ENCODE measurements around the gene GBX1. TPM values are rescaled to one million over a fixed set of nuclear protein-coding genes. Genes with fewer than 3 reads are reported as not detected.

The GBX1 gene
- total RNA-seq, 4 donors from 2014 or later = not detected

GRCh38 chr7:151210087-151210854 lies 42.8 kb upstream of the GBX1 start, which contains the start of gene H2BK1:
Gene H2BK1 (minus strand): TSS chr7:151210488. CDS start chr7:151210318, 170 bp downstream.
- Histone ChIP-seq H3K4me1 (no peaks in the 10 kb centered on the region), H3K27me3 (peaks cover 3% of the 10 kb centered on the region), H3K9me3 (no peaks in the 10 kb centered on the region), H3K27ac (no peak within 1 kb of the TSS), H3K4me3 (no peak within 1 kb of the TSS), H3K36me3 (peaks cover 29% of the 10 kb centered on the region)
- 81% methylated on average over 17 of the region's 17 CpGs for WGBS
- DNase-seq (ENCODE audit: low spot score in 2 of 2) = no peak
- TF ChIP-seq EP300 (IDR thresholded peaks at IDR 0.05) = no peak
- no peak for TF ChIP-seq CTCF (IDR thresholded peaks at IDR 0.05)
- TF ChIP-seq POLR2AphosphoS5 (IDR thresholded peaks at IDR 0.05) = no peak
- no peak for TF ChIP-seq POLR2A (IDR thresholded peaks at IDR 0.05)

- DNase-seq (ENCODE audit: low spot score in 2 of 2) = no peak
- H3K27me3 ChIP-seq = peaks cover 8% of the 10 kb centered on the region
- TF ChIP-seq POLR2AphosphoS5 (IDR thresholded peaks at IDR 0.05) = no peak
- TF ChIP-seq POLR2A (IDR thresholded peaks at IDR 0.05) = no peak
- TF ChIP-seq EP300 (IDR thresholded peaks at IDR 0.05) = no peak
- no peak for TF ChIP-seq CTCF (IDR thresholded peaks at IDR 0.05)
- no peak overlapping the region for H3K4me3 ChIP-seq
- 93% methylated on average over 5 of the region's 6 CpGs for WGBS
- H3K9me3 ChIP-seq = no peaks in the 10 kb centered on the region
- H3K36me3 ChIP-seq = peaks cover 22% of the 10 kb centered on the region
- no peaks in the 10 kb centered on the region for H3K4me1 ChIP-seq
- no peak overlapping the region for H3K27ac ChIP-seq
Measured at GRCh38 chr7:151209588-151209987, 42.1 kb upstream of the GBX1 start.

GRCh38 chr7:151208253-151208862 lies 40.9 kb upstream of the GBX1 start:
- H3K4me3 ChIP-seq = no peak overlapping the region
- TF ChIP-seq EP300 (IDR thresholded peaks at IDR 0.05) (no peak), POLR2AphosphoS5 (IDR thresholded peaks at IDR 0.05) (no peak), CTCF (IDR thresholded peaks at IDR 0.05) (no peak)
- DNase-seq (ENCODE audit: low spot score in 2 of 2) = no peak
- no peak overlapping the region for H3K27ac ChIP-seq
- no peaks in the 10 kb centered on the region for H3K9me3 ChIP-seq
- H3K4me1 ChIP-seq = no peaks in the 10 kb centered on the region
- WGBS = 63% methylated on average over 9 of the region's 9 CpGs
- H3K27me3 ChIP-seq = peaks cover 12% of the 10 kb centered on the region
- peaks cover 10% of the 10 kb centered on the region for H3K36me3 ChIP-seq

GRCh38 chr7:151207804-151208203 lies 40.3 kb upstream of the GBX1 start:
- WGBS = 67% methylated on average over 6 of the region's 12 CpGs
- Histone ChIP-seq H3K36me3 (peaks cover 4% of the 10 kb centered on the region), H3K27me3 (peaks cover 12% of the 10 kb centered on the region), H3K4me3 (no peak overlapping the region), H3K4me1 (no peaks in the 10 kb centered on the region), H3K9me3 (no peaks in the 10 kb centered on the region), H3K27ac (no peak overlapping the region)
- TF ChIP-seq POLR2AphosphoS5 (IDR thresholded peaks at IDR 0.05) (no peak), POLR2A (IDR thresholded peaks at IDR 0.05) (no peak), CTCF (IDR thresholded peaks at IDR 0.05) (no peak), EP300 (IDR thresholded peaks at IDR 0.05) (no peak)
- no peak for DNase-seq (ENCODE audit: low spot score in 2 of 2)

GRCh38 chr7:151207315-151207714 lies 39.8 kb upstream of the GBX1 start:
- no peak for TF ChIP-seq POLR2A (IDR thresholded peaks at IDR 0.05)
- no peak for TF ChIP-seq POLR2AphosphoS5 (IDR thresholded peaks at IDR 0.05)
- TF ChIP-seq EP300 (IDR thresholded peaks at IDR 0.05) = no peak
- TF ChIP-seq CTCF (IDR thresholded peaks at IDR 0.05) = no peak
- WGBS = 67% methylated on average over 9 of the region's 9 CpGs
- H3K27ac ChIP-seq = no peak overlapping the region

More at GRCh38 chr7:151207315-151207714, 39.8 kb upstream of the GBX1 start:
- Histone ChIP-seq H3K36me3 (no peaks in the 10 kb centered on the region), H3K4me1 (no peaks in the 10 kb centered on the region), H3K9me3 (no peaks in the 10 kb centered on the region), H3K4me3 (no peak overlapping the region), H3K27me3 (peaks cover 12% of the 10 kb centered on the region)
- no peak for DNase-seq (ENCODE audit: low spot score in 2 of 2)

All from suprapubic skin (tissue), 4 donors.